SK-N-SH treated with all-trans-retinoic acid at 6 μM for 48 hours (cell line): ENCODE data around the gene ZNF41.

Source experiments
- ATAC-seq: fragments of 200-7000 bp; cut with Tn5 transposase; 3 replicates; pipeline ENCODE4 v1.9.1; 2020; ENCODE audit warnings: mild to moderate bottlenecking, moderate library complexity
- BACH2 ChIP-seq: fragments of 250-450 bp; sonication (Bioruptor Pico); IDR thresholded peaks from 2 replicates; pipeline ENCODE4 v1.9.0; 2021; ENCODE audit warnings: mild to moderate bottlenecking, borderline replicate concordance
- CSDC2 ChIP-seq: fragments of 250-450 bp; sonication (Bioruptor Pico); IDR thresholded peaks from 2 replicates; pipeline ENCODE4 v1.5.0; 2020; ENCODE audit warnings: mild to moderate bottlenecking, moderate library complexity
- ESRRG ChIP-seq: fragments of 250-450 bp; sonication (Bioruptor Pico); IDR thresholded peaks from 2 replicates; pipeline ENCODE4 v1.6.1; 2021; ENCODE audit warnings: mild to moderate bottlenecking
- ISL1 ChIP-seq: fragments of 250-450 bp; sonication (Bioruptor Pico); IDR thresholded peaks from 2 replicates; pipeline ENCODE4 v2.1.2; 2022; ENCODE audit warnings: mild to moderate bottlenecking, moderate library complexity
- OSR1 ChIP-seq: fragments of 250-450 bp; sonication (Bioruptor Pico); IDR thresholded peaks from 2 replicates; pipeline ENCODE4 v1.8.0; 2022; ENCODE audit warnings: moderate library complexity, mild to moderate bottlenecking, inconsistent platforms
- PPARA ChIP-seq: fragments of 250-450 bp; sonication (Bioruptor Pico); IDR thresholded peaks from 2 replicates; pipeline ENCODE4 v1.5.0; 2020; ENCODE audit warnings: mild to moderate bottlenecking, borderline replicate concordance
- RARB ChIP-seq: fragments of 250-450 bp; sonication (Bioruptor Pico); IDR thresholded peaks from 2 replicates; pipeline ENCODE4 v1.8.0; 2021; ENCODE audit warnings: mild to moderate bottlenecking, moderate library complexity
- SNAI2 ChIP-seq: fragments of 250-450 bp; sonication (Bioruptor Pico); IDR thresholded peaks from 2 replicates; pipeline ENCODE4 v1.5.0; 2020; ENCODE audit warnings: mild to moderate bottlenecking, moderate library complexity
- TCF4 ChIP-seq: fragments of 250-450 bp; sonication (Bioruptor Pico); IDR thresholded peaks from 2 replicates; pipeline ENCODE4 v1.8.0; 2021; ENCODE audit warnings: mild to moderate bottlenecking, moderate library complexity, borderline replicate concordance
- TOX ChIP-seq: fragments of 250-450 bp; sonication (Bioruptor Pico); IDR thresholded peaks from 2 replicates; pipeline ENCODE4 v1.8.0; 2021; ENCODE audit warnings: mild to moderate bottlenecking, moderate library complexity, borderline replicate concordance
- ZC3H10 ChIP-seq: fragments of 250-450 bp; sonication (Bioruptor Pico); IDR thresholded peaks from 2 replicates; pipeline ENCODE4 v1.5.1; 2021; ENCODE audit warnings: mild to moderate bottlenecking, moderate library complexity
- ZFP3 ChIP-seq: fragments of 250-450 bp; sonication (Bioruptor Pico); IDR thresholded peaks from 2 replicates; pipeline ENCODE4 v1.5.0; 2020; ENCODE audit warnings: mild to moderate bottlenecking, moderate library complexity
- ZFP30 ChIP-seq: fragments of 450-650 bp; formaldehyde crosslinking; IDR thresholded peaks from 2 replicates; pipeline ENCODE4 v1.5.0; 2022; ENCODE audit warnings: mild to moderate bottlenecking, moderate library complexity
- ZNF565 ChIP-seq: fragments of 450-650 bp; formaldehyde crosslinking; conservative IDR thresholded peaks from 2 replicates; pipeline ENCODE4 v1.5.0; 2020; ENCODE audit warnings: low read depth, mild to moderate bottlenecking, moderate library complexity
- ZNF70 ChIP-seq: fragments of 450-650 bp; formaldehyde crosslinking; IDR thresholded peaks from 2 replicates; pipeline ENCODE4 v1.5.0; 2020; ENCODE audit warnings: mild to moderate bottlenecking, moderate library complexity
- ZNF8 ChIP-seq: fragments of 450-650 bp; formaldehyde crosslinking; IDR thresholded peaks from 2 replicates; pipeline ENCODE4 v1.5.0; 2020; ENCODE audit warnings: mild to moderate bottlenecking, moderate library complexity
- TF ChIP-seq, protein P1 (sequence below): fragments of 250-450 bp; sonication (Bioruptor Pico); IDR thresholded peaks from 2 replicates; pipeline ENCODE4 v1.5.1; 2020; ENCODE audit warnings: low read depth, mild to moderate bottlenecking, moderate library complexity
- TF ChIP-seq, protein P2 (sequence below): fragments of 250-450 bp; sonication (Bioruptor Pico); IDR thresholded peaks from 2 replicates; pipeline ENCODE4 v1.5.0; 2020; ENCODE audit warnings: mild to moderate bottlenecking, moderate library complexity
- TF ChIP-seq, protein P3 (sequence below): fragments of 250-450 bp; sonication (Bioruptor Pico); IDR thresholded peaks from 2 replicates; pipeline ENCODE4 v1.8.0; 2020; ENCODE audit warnings: mild to moderate bottlenecking, moderate library complexity, borderline replicate concordance
- TF ChIP-seq, protein P4 (sequence below): fragments of 250-450 bp; sonication (Bioruptor Pico); IDR thresholded peaks from 2 replicates; pipeline ENCODE4 v1.8.0; 2021; ENCODE audit warnings: low read depth, mild to moderate bottlenecking, moderate library complexity, borderline replicate concordance

ZNF41 gene

DNA sequence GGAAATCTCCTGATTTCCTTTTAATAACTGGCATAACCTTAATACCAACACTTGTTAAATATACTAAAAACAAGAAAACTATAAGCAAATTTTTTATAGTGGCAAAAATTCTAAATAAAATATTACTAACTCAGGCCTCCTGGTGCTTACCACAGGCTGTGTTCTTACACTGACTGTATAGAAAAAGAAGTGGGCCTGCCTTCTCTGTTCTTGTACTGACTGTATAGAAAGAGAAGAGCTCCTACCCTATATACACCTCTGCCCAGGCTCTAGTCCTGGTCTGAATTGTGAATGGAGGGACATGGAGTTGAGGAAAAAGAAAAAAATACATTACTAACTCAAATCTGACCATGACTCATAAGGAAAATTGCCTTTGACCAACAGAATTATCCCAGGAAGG lies 7.5 kb downstream of the ZNF41 start:
- no peak for ATAC-seq

DNA sequence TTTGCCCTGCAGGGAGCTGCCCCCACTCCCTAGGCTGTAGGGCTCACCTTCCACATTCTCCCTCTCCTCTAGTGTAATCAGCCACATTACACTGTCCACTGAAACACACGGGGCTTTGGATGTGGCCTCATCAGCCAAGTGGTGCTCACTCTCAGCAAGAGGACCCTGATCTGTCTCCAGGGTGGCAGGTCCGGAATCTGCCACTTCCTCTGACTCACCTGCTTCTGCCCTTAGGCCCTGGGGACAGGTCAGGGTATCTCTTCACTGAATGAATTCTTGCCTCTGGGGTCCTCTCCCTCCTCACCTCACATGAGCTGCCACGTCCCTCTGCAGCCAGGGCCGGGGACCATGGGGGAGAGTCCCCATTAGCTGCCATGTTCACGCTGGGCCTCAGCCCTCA lies 15.9 kb downstream of the ZNF41 start:
- TF ChIP-seq ZFP3 (CRISPR knock-in tag) (no peak), ESRRG (CRISPR knock-in tag) (no peak), ZNF70 (CRISPR knock-in tag) (no peak), TOX (CRISPR knock-in tag) (no peak), SNAI2 (CRISPR knock-in tag) (no peak), ISL1 (CRISPR knock-in tag) (no peak), PPARA (CRISPR knock-in tag) (no peak), ZC3H10 (CRISPR knock-in tag) (no peak), ZFP30 (CRISPR knock-in tag) (no peak), RARB (no peak), CSDC2 (CRISPR knock-in tag) (no peak), BACH2 (CRISPR knock-in tag) (no peak)
- TF ChIP-seq, protein P1, sequence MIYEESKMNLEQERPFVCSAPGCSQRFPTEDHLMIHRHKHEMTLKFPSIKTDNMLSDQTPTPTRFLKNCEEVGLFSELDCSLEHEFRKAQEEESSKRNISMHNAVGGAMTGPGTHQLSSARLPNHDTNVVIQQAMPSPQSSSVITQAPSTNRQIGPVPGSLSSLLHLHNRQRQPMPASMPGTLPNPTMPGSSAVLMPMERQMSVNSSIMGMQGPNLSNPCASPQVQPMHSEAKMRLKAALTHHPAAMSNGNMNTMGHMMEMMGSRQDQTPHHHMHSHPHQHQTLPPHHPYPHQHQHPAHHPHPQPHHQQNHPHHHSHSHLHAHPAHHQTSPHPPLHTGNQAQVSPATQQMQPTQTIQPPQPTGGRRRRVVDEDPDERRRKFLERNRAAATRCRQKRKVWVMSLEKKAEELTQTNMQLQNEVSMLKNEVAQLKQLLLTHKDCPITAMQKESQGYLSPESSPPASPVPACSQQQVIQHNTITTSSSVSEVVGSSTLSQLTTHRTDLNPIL (CRISPR knock-in tag): no peak
- TF ChIP-seq, protein P2, sequence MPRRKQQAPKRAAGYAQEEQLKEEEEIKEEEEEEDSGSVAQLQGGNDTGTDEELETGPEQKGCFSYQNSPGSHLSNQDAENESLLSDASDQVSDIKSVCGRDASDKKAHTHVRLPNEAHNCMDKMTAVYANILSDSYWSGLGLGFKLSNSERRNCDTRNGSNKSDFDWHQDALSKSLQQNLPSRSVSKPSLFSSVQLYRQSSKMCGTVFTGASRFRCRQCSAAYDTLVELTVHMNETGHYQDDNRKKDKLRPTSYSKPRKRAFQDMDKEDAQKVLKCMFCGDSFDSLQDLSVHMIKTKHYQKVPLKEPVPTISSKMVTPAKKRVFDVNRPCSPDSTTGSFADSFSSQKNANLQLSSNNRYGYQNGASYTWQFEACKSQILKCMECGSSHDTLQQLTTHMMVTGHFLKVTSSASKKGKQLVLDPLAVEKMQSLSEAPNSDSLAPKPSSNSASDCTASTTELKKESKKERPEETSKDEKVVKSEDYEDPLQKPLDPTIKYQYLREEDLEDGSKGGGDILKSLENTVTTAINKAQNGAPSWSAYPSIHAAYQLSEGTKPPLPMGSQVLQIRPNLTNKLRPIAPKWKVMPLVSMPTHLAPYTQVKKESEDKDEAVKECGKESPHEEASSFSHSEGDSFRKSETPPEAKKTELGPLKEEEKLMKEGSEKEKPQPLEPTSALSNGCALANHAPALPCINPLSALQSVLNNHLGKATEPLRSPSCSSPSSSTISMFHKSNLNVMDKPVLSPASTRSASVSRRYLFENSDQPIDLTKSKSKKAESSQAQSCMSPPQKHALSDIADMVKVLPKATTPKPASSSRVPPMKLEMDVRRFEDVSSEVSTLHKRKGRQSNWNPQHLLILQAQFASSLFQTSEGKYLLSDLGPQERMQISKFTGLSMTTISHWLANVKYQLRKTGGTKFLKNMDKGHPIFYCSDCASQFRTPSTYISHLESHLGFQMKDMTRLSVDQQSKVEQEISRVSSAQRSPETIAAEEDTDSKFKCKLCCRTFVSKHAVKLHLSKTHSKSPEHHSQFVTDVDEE: no peak
- TF ChIP-seq, protein P3, sequence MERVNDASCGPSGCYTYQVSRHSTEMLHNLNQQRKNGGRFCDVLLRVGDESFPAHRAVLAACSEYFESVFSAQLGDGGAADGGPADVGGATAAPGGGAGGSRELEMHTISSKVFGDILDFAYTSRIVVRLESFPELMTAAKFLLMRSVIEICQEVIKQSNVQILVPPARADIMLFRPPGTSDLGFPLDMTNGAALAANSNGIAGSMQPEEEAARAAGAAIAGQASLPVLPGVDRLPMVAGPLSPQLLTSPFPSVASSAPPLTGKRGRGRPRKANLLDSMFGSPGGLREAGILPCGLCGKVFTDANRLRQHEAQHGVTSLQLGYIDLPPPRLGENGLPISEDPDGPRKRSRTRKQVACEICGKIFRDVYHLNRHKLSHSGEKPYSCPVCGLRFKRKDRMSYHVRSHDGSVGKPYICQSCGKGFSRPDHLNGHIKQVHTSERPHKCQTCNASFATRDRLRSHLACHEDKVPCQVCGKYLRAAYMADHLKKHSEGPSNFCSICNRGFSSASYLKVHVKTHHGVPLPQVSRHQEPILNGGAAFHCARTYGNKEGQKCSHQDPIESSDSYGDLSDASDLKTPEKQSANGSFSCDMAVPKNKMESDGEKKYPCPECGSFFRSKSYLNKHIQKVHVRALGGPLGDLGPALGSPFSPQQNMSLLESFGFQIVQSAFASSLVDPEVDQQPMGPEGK: no peak
- ATAC-seq: no peak

More for the DNA sequence above, 7.5 kb downstream of the ZNF41 start:
- TF ChIP-seq, protein P1 (CRISPR knock-in tag): no peak
- TF ChIP-seq ZNF8: no peak
- TF ChIP-seq, all 23 proteins: peak for 0

DNA sequence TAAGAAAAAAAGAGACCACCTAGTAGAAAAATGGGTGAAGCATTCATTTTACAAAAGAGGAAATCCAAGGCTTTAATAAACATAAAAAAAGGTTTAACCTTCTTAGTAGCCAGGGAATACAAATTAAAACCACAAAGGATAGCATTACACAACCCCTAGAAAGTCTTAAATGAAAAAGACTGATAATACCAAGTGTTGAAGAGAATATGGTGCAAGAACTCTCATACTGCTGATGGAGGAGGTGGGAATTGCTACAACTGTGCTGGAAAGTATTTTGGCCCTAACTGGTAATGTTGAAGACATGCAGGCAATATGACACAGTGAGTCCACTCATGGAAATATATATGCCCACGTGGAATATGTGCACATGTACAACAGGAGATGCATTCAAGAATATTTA lies 22.5 kb downstream of the ZNF41 start:
- ATAC-seq: no peak
- no peak for TF ChIP-seq SNAI2 (CRISPR knock-in tag)

DNA sequence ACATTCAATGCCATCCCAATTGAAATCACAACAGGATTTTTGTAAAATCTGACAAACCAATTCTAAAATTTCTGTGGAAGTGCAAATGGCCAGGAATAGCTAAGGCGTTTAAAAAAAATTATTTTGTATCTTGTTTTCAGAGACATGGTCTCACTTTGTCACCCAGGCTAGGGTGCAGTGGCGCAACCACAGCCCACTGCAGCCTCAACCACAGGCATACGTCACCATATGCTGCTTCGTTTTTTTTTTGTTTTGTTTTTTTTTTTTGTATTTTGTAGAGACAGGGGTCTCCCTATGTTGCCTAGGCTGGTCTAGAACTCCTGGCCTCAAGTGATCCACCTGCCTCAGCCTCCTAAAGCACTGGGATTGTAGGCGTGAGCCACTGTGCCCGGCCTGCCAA lies 24.5 kb downstream of the ZNF41 start:
- no peak for TF ChIP-seq ZFP30 (CRISPR knock-in tag)
- no peak for TF ChIP-seq BACH2 (CRISPR knock-in tag)
- TF ChIP-seq ZNF565: no peak
- TF ChIP-seq CSDC2 (CRISPR knock-in tag): no peak
- no peak for TF ChIP-seq TCF4 (CRISPR knock-in tag)
- TF ChIP-seq OSR1 (CRISPR knock-in tag): no peak
- TF ChIP-seq, protein P4, sequence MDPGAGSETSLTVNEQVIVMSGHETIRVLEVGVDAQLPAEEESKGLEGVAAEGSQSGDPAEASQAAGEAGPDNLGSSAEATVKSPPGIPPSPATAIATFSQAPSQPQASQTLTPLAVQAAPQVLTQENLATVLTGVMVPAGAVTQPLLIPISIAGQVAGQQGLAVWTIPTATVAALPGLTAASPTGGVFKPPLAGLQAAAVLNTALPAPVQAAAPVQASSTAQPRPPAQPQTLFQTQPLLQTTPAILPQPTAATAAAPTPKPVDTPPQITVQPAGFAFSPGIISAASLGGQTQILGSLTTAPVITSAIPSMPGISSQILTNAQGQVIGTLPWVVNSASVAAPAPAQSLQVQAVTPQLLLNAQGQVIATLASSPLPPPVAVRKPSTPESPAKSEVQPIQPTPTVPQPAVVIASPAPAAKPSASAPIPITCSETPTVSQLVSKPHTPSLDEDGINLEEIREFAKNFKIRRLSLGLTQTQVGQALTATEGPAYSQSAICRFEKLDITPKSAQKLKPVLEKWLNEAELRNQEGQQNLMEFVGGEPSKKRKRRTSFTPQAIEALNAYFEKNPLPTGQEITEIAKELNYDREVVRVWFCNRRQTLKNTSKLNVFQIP: no peak
- no peak for TF ChIP-seq ESRRG (CRISPR knock-in tag)
- TF ChIP-seq ZNF8: no peak
- no peak for TF ChIP-seq ZNF70 (CRISPR knock-in tag)
- TF ChIP-seq, protein P3: no peak
- no peak for TF ChIP-seq ZFP3 (CRISPR knock-in tag)
- TF ChIP-seq, protein P1 (CRISPR knock-in tag): no peak
- TF ChIP-seq, protein P2: no peak
- no peak for ATAC-seq
